K562 (cell line): ENCODE data around the gene COMMD2. TPM values are rescaled to one million over a fixed set of nuclear protein-coding genes. Genes with fewer than 3 reads are reported as not detected.

Experiments
- ATAC-seq: fragments of 200-7000 bp; cut with Tn5 transposase; 3 replicates; pipeline ENCODE4 v1.9.1; 2020; ENCODE audit warnings: moderate library complexity
- BruUV-seq: library from RNA; stranded (reverse); fragments of 400-500 nt; replicated peaks from 2 replicates; lab custom pipeline; 2021; lab: Mats Ljungman, UMichigan
- CTCF ChIA-PET: fragments of 300-600 bp; formaldehyde crosslinking; extraction: SDS; loops from one replicate; lab custom pipeline; 2021; ENCODE audit warnings: low intra/inter-chr PET ratio; lab: Yijun Ruan, JAX
- POLR2A ChIA-PET: fragments of 300-600, 350-650 bp; sonication (Branson Sonifier 250); formaldehyde crosslinking; extraction: SDS; loops from one replicate; lab custom pipeline; 2021; ENCODE audit warnings: antibody characterized with exemption, inconsistent platforms; lab: Yijun Ruan, JAX
- DNase-seq, 4 experiments: peaks; one replicate each; pipeline versions ENCODE4 v3.0.0 to v3.0.0-alpha.2; 2011 to 2018; ENCODE audit warnings: low spot score in 3 of 4, mixed read lengths in 3 of 4; ENCODE audit errors: extremely low read depth in 1 of 4
- FAIRE-seq: peaks from 2 replicates; lab custom pipeline; 2011; peaks lifted over from hg19 to GRCh38; lab: Jason Lieb, UNC
- H2AFZ ChIP-seq: 2 replicates; pipeline ENCODE4 v1.6.0; 2011; ENCODE audit warnings: low read depth, low read length, control low read depth, inconsistent platforms
- H3K27ac ChIP-seq: fragments of 200-600 bp; 3 replicates; pipeline ENCODE4 v1.8.0; 2011; ENCODE audit warnings: low read depth, mild to moderate bottlenecking, control low read depth, inconsistent platforms, low read length, moderate library complexity, mixed read lengths; ENCODE audit errors: extremely low read depth
- H3K27me3 ChIP-seq, 2 experiments: fragments of 300-600 bp in 1 of 2; 2 replicates in 1 of 2; 3 replicates in 1 of 2; pipeline versions ENCODE4 v1.6.0 to v1.8.0; 2011; ENCODE audit warnings: inconsistent platforms in 2 of 2, low read length in 2 of 2, mild to moderate bottlenecking in 1 of 2, mixed read lengths in 1 of 2, moderate library complexity in 1 of 2; ENCODE audit not compliant: control insufficient read depth in 2 of 2, insufficient read depth in 2 of 2
- H3K36me3 ChIP-seq: fragments of 300-600 bp; 3 replicates; pipeline ENCODE4 v1.8.0; 2011; ENCODE audit warnings: mild to moderate bottlenecking, low read length, inconsistent platforms; ENCODE audit not compliant: control insufficient read depth, insufficient read depth
- H3K4me1 ChIP-seq, 2 experiments: fragments of 200-600 bp in 1 of 2; replicated peaks in 1 of 2; 2 replicates in 1 of 2; 3 replicates in 1 of 2; pipeline versions ENCODE4 v1.5.1 to v1.8.0; 2011; ENCODE audit warnings: inconsistent platforms in 2 of 2, low read length in 2 of 2, mild to moderate bottlenecking in 1 of 2, mixed read lengths in 1 of 2, moderate library complexity in 1 of 2; ENCODE audit not compliant: control insufficient read depth in 2 of 2, insufficient read depth in 2 of 2
- H3K4me2 ChIP-seq: 2 replicates; pipeline ENCODE4 v1.6.1; 2011; ENCODE audit warnings: low read length, control low read depth, inconsistent platforms, mixed read lengths; ENCODE audit not compliant: insufficient read depth
- H3K4me3 ChIP-seq: fragments of 200-600 bp; sonication (generic), shearing (Covaris generic); 2 replicates; pipeline ENCODE4 v1.5.1; 2016; ENCODE audit warnings: control low read depth, inconsistent platforms
- H3K79me2 ChIP-seq: fragments of 200-600 bp; 3 replicates; pipeline ENCODE4 v1.8.0; 2011; ENCODE audit warnings: low read length, inconsistent platforms; ENCODE audit not compliant: control insufficient read depth, insufficient read depth
- H3K9ac ChIP-seq, 2 experiments: 2 replicates each; pipeline versions ENCODE4 v1.6.0 to v1.6.1; 2011; ENCODE audit warnings: low read depth in 2 of 2, low read length in 2 of 2, control low read depth in 1 of 2, inconsistent platforms in 1 of 2, mild to moderate bottlenecking in 1 of 2, mixed read lengths in 1 of 2; ENCODE audit not compliant: insufficient read depth in 1 of 2
- H3K9me1 ChIP-seq: one replicate; pipeline ENCODE4 v1.6.0; 2011; ENCODE audit warnings: inconsistent platforms, mild to moderate bottlenecking, low read length, moderate library complexity; ENCODE audit not compliant: control insufficient read depth, insufficient read depth
- H3K9me3 ChIP-seq: replicated peaks from 2 replicates; pipeline ENCODE4 v1.5.1; 2011; ENCODE audit warnings: low read depth, low read length, inconsistent platforms; ENCODE audit not compliant: control insufficient read depth, insufficient read depth
- H4K20me1 ChIP-seq: replicated peaks from 2 replicates; pipeline ENCODE4 v1.6.1; 2011; ENCODE audit warnings: low read length, inconsistent platforms, mixed read lengths; ENCODE audit not compliant: control insufficient read depth, insufficient read depth
- POLR2AphosphoS2 ChIP-seq: IDR thresholded peaks from 2 replicates; pipeline ENCODE4 v1.6.1; 2012; ENCODE audit warnings: low read length, improper control_type of control experiment
- SNRNP70 ChIP-seq: fragments of 200-400 bp; formaldehyde crosslinking; optimal IDR thresholded peaks from 2 replicates; pipeline ENCODE3; 2017; ENCODE audit warnings: low read depth, low read length
- SRSF7 ChIP-seq: fragments of 200-400 bp; formaldehyde crosslinking; optimal IDR thresholded peaks from 2 replicates; pipeline ENCODE3; 2017; ENCODE audit warnings: mild to moderate bottlenecking, low read depth, low read length
- ZNF57 ChIP-seq: fragments of 450-650 bp; formaldehyde crosslinking; IDR thresholded peaks from 2 replicates; pipeline ENCODE4 v1.4.0; 2020; ENCODE audit warnings: mild to moderate bottlenecking, moderate library complexity
- WGBS: fragments of 100-300 bp; shearing (Covaris generic); methylation state at CpG from one replicate; pipeline ENCODE4 v1.1.6; 2016; ENCODE audit warnings: low coverage, mixed read lengths; ENCODE audit not compliant: insufficient coverage; ENCODE audit errors: missing lambda C conversion rate; 5-methylcytosine and 5-hydroxymethylcytosine counted together
- in situ Hi-C: fragments of 300-500 bp; cut with MboI; formaldehyde crosslinking; loops from 4 replicates; pipeline ENCODE4 v1.15.0; 2018; ENCODE audit warnings: inconsistent platforms, mixed read lengths
- intact Hi-C: fragments of 100-400 bp; cut with micrococcal nuclease; formaldehyde crosslinking; loops from 2 replicates; pipeline ENCODE4 v1.14.2; 2022
- polyA plus RNA-seq, 8 experiments: library from polyadenylated mRNA; depleted of rRNA in 4 of 8; stranded (reverse) in 5 of 8; unstranded in 3 of 8; fragments of >200 nt; fragmentation: Nextera tagmentation in 2 of 8; fragmentation: Illumina TruSeq in 1 of 8; extraction: Ambion mirVana in 2 of 8; extraction: Trizol in 1 of 8; gene quantifications; 2 replicates each; pipeline versions ENCODE4 v1.2.1 to v1.2.3, GENCODE V29; 2011 to 2014; ENCODE audit warnings: inconsistent platforms in 1 of 8, missing spikeins in 1 of 8
- total RNA-seq, 7 experiments: library from RNA; depleted of rRNA in 6 of 7; stranded (reverse); fragments of >200 nt in 6 of 7; fragmentation: Illumina TruSeq in 2 of 7; extraction: Trizol in 2 of 7; gene quantifications; 2 replicates each; pipeline versions ENCODE4 v1.2.1 to v1.2.3, GENCODE V29; 2011 to 2021; ENCODE audit warnings: low replicate concordance in 1 of 7
- TF ChIP-seq, protein P1 (sequence below), 2 experiments: IDR thresholded peaks in 1 of 2; conservative IDR thresholded peaks in 1 of 2; 2 replicates each; pipeline ENCODE4 v1.6.1; 2016; ENCODE audit warnings: low read depth in 2 of 2, mild to moderate bottlenecking in 1 of 2, missing compliant biosample characterization in 1 of 2, missing genetic modification characterization in 1 of 2, moderate library complexity in 1 of 2

Gene COMMD2
- total and polyA plus RNA-seq, 9 of the 15 experiments (the other 6 are each of a cell fraction or from before 2014, with no cell fraction given): 25.8 to 102 (median 41.8) TPM

DNA sequence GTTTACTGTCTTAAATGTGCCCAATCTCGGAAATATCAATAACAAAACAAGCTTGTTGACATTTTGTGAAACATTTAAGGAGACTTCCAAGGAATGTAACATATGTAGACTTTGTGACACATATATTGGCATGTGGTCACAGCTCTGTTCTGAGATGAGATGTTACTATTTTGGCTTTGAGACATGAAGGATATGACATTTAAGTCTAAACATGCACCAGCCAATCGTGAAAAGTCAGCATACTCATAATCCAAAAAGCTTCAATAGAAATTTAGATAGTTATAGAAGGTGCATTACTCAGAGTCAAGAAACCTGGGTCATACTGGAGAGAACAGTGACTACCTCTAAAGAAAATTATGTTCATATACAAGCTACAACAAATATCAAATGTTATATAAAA, 13.4 kb downstream of the COMMD2 start:
- Histone ChIP-seq H3K27ac (no peak overlapping the region), H3K9me3 (no peaks in the 10 kb centered on the region), H3K4me2 (no peak overlapping the region), H3K9ac (no peak overlapping the region), H3K4me3 (no peak overlapping the region), H3K9me1 (no peaks in the 10 kb centered on the region), H4K20me1 (no peaks in the 10 kb centered on the region), H3K27me3 (no peaks in the 10 kb centered on the region), H3K79me2 (no peaks in the 10 kb centered on the region), H3K36me3 (peaks cover 14% of the 10 kb centered on the region; the same call in 1 of the 3 replicates), H3K4me1 (no peaks in the 10 kb centered on the region), H2AFZ (no peak overlapping the region)
- TF ChIP-seq ZNF57 (no peak), SRSF7 (no peak), SNRNP70 (no peak), POLR2AphosphoS2 (no peak)
- TF ChIP-seq, protein P1, sequence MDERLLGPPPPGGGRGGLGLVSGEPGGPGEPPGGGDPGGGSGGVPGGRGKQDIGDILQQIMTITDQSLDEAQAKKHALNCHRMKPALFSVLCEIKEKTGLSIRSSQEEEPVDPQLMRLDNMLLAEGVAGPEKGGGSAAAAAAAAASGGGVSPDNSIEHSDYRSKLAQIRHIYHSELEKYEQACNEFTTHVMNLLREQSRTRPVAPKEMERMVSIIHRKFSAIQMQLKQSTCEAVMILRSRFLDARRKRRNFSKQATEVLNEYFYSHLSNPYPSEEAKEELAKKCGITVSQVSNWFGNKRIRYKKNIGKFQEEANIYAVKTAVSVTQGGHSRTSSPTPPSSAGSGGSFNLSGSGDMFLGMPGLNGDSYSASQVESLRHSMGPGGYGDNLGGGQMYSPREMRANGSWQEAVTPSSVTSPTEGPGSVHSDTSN (CRISPR knock-in tag; IDR thresholded peaks at IDR 0.05; ENCODE audit: low read depth): no peak
- TF ChIP-seq, protein P1 (tag; conservative IDR thresholded peaks at IDR 0.05; ENCODE audit: low read depth): no peak
- no peak for FAIRE-seq
- CTCF ChIA-PET: no interaction called here
- no peak for ATAC-seq
- no peak for DNase-seq
- BruUV-seq: no TSS peak
- in situ Hi-C loops: no loop called here
- 87% methylated on average over 2 of the region's 2 CpGs for WGBS
- POLR2A ChIA-PET: no interaction called here
- intact Hi-C loops: no loop called here
